Body of pancreas (tissue), 4 donors: ENCODE measurements around the gene SAP130. TPM values are rescaled to one million over a fixed set of nuclear protein-coding genes. Genes with fewer than 3 reads are reported as not detected.

ENCODE experiments used
- ATAC-seq: fragments of 150-250 bp; one replicate; pipeline ENCODE4 v1.9.1; 2016
- DNase-seq, 4 donors: peaks; one replicate each; pipeline ENCODE4 v3.0.0-alpha.2; 2019
- H3K27ac ChIP-seq, 4 donors: fragments of 200-600 bp; sonication (generic); 1 replicate in 3 of 4; 2 replicates in 1 of 4; pipeline versions ENCODE4 v1.5.1 to v1.6.1; 2016 to 2019; ENCODE audit warnings: mild to moderate bottlenecking in 1 of 4, mixed read lengths in 1 of 4, moderate library complexity in 1 of 4
- H3K27me3 ChIP-seq, 2 donors: fragments of 200-600 bp; sonication (generic); one replicate each; pipeline ENCODE4 v1.6.0; 2016; ENCODE audit warnings: mild to moderate bottlenecking in 1 of 2
- H3K36me3 ChIP-seq, 2 donors: fragments of 200-600 bp; sonication (generic); replicated peaks in 1 of 2; 2 replicates each; pipeline ENCODE4 v1.5.1; 2016; ENCODE audit warnings: low read depth in 2 of 2; ENCODE audit not compliant: insufficient read depth in 1 of 2
- H3K4me1 ChIP-seq: fragments of 200-600 bp; sonication (generic); one replicate; pipeline ENCODE4 v1.6.0; 2016
- H3K4me3 ChIP-seq, 2 donors: fragments of 200-600 bp; sonication (generic); 1 replicate in 1 of 2; 2 replicates in 1 of 2; pipeline ENCODE4 v1.5.1; 2016 to 2019
- H3K9me3 ChIP-seq, 3 donors: fragments of 200-600 bp; sonication (generic); 1 replicate in 2 of 3; 2 replicates in 1 of 3; pipeline ENCODE4 v1.5.1; 2016
- CTCF ChIP-seq, 7 experiments: fragments of 450-650 bp in 4 of 7; fragments of 200-600 bp in 3 of 7; sonication (generic) in 3 of 7; IDR thresholded peaks; one replicate each; pipeline ENCODE4 v1.5.1; 2016 to 2019; ENCODE audit warnings: antibody characterized with exemption in 7 of 7
- POLR2A ChIP-seq, 3 donors: fragments of 450-650 bp; IDR thresholded peaks; one replicate each; pipeline ENCODE4 v1.6.1; 2016; ENCODE audit warnings: antibody characterized with exemption in 3 of 3, mild to moderate bottlenecking in 2 of 3
- WGBS, 2 donors: methylation state at CpG; one replicate each; pipeline ENCODE4 v1.1.5; 2017; 5-methylcytosine and 5-hydroxymethylcytosine counted together
- intact Hi-C: fragments of 100-400 bp; cut with DNase I; formaldehyde crosslinking; loops from one replicate; pipeline ENCODE4 v1.15.1; 2023
- total RNA-seq, 2 donors: library from RNA; depleted of rRNA; stranded (reverse); fragments of >200 nt; gene quantifications; one replicate each; pipeline ENCODE4 v1.1.0, GENCODE V29; 2016

The SAP130 gene
- total RNA-seq, 2 donors from 2014 or later = 4.4 to 4.6 TPM

GRCh38 chr2:128017561-128017960 lies 10.3 kb downstream of the SAP130 start:
- no peaks in the 10 kb centered on the region for H3K9me3 ChIP-seq
- no peaks in the 10 kb centered on the region for H3K27me3 ChIP-seq
- no peaks in the 10 kb centered on the region for H3K4me1 ChIP-seq
- DNase-seq (no peak), ATAC-seq (no peak)
- no peak for TF ChIP-seq POLR2A (IDR thresholded peaks at IDR 0.05)
- no peak for TF ChIP-seq CTCF (IDR thresholded peaks at IDR 0.05)
- intact Hi-C loops = no loop called here
- no peak overlapping the region for H3K4me3 ChIP-seq
- H3K36me3 ChIP-seq = peaks cover 0 to 27% of the 10 kb centered on the region in 2 donors
- no peak overlapping the region for H3K27ac ChIP-seq
- 87 to 89% methylated on average over 8 of the region's 8 CpGs for WGBS, 2 donors

GRCh38 chr2:128016620-128017019 lies 11.2 kb downstream of the SAP130 start:
- TF ChIP-seq CTCF (IDR thresholded peaks at IDR 0.05) (no peak), POLR2A (IDR thresholded peaks at IDR 0.05) (no peak)
- WGBS, 2 donors = 86 to 88% methylated on average over 2 of the region's 2 CpGs
- H3K27me3 ChIP-seq = no peaks in the 10 kb centered on the region
- ATAC-seq = no peak
- H3K36me3 ChIP-seq = peaks cover 0 to 34% of the 10 kb centered on the region in 2 donors
- no peak overlapping the region for H3K27ac ChIP-seq
- no peaks in the 10 kb centered on the region for H3K9me3 ChIP-seq
- intact Hi-C loops = no loop called here
- H3K4me3 ChIP-seq = no peak overlapping the region
- no peaks in the 10 kb centered on the region for H3K4me1 ChIP-seq
- no peak for DNase-seq

GRCh38 chr2:128012698-128013097 lies 15.2 kb downstream of the SAP130 start:
- Histone ChIP-seq H3K4me1 (no peaks in the 10 kb centered on the region), H3K4me3 (no peak overlapping the region), H3K27me3 (no peaks in the 10 kb centered on the region), H3K9me3 (no peaks in the 10 kb centered on the region), H3K27ac (no peak overlapping the region), H3K36me3 (peaks cover 13 to 51% of the 10 kb centered on the region in 2 donors)
- intact Hi-C loops = no loop called here
- ATAC-seq = no peak
- TF ChIP-seq CTCF (IDR thresholded peaks at IDR 0.05) = no peak
- TF ChIP-seq POLR2A (IDR thresholded peaks at IDR 0.05) = no peak
- no peak for DNase-seq
- WGBS, 2 donors = 82 to 87% methylated on average over 3 of the region's 3 CpGs

- Histone ChIP-seq H3K9me3 (no peaks in the 10 kb centered on the region), H3K4me1 (no peaks in the 10 kb centered on the region), H3K4me3 (no peak overlapping the region), H3K36me3 (peaks cover 13 to 38% of the 10 kb centered on the region in 2 donors), H3K27ac (no peak overlapping the region), H3K27me3 (no peaks in the 10 kb centered on the region)
- intact Hi-C loops = no loop called here
- 95 to 99% methylated on average over 6 of the region's 6 CpGs for WGBS, 2 donors
- DNase-seq (no peak), ATAC-seq (no peak)
- TF ChIP-seq POLR2A (IDR thresholded peaks at IDR 0.05) (no peak), CTCF (IDR thresholded peaks at IDR 0.05) (no peak)
Measured at GRCh38 chr2:128008074-128008672, 19.7 kb downstream of the SAP130 start.

GRCh38 chr2:128004509-128004908 lies 23.4 kb downstream of the SAP130 start:
- Histone ChIP-seq H3K4me3 (no peak overlapping the region), H3K27me3 (no peaks in the 10 kb centered on the region), H3K9me3 (no peaks in the 10 kb centered on the region), H3K27ac (no peak overlapping the region), H3K4me1 (no peaks in the 10 kb centered on the region), H3K36me3 (peaks cover 2 to 27% of the 10 kb centered on the region in 2 donors)
- 67 to 81% methylated on average over 2 of the region's 2 CpGs for WGBS, 2 donors
- TF ChIP-seq CTCF (IDR thresholded peaks at IDR 0.05) (no peak), POLR2A (IDR thresholded peaks at IDR 0.05) (no peak)
- ATAC-seq (no peak), DNase-seq (no peak)
- intact Hi-C loops = no loop called here
